MM.1S (cell line): ENCODE measurements around the gene SUFU.

Experiments used
- EZH2 ChIP-seq: fragments of 300-600 bp; sonication (generic); optimal IDR thresholded peaks from 2 replicates; pipeline ENCODE3; 2017; ENCODE audit warnings: low read depth, mild to moderate bottlenecking, antibody characterized with exemption, low read length, mixed read lengths
- EZH2phosphoT487 ChIP-seq: fragments of 300-600 bp; sonication (generic); IDR thresholded peaks from 2 replicates; pipeline ENCODE4 v1.6.1; 2018; ENCODE audit warnings: antibody characterized with exemption, low read length
- TF ChIP-seq, protein P1 (sequence below): fragments of 300-600 bp; sonication (generic); IDR thresholded peaks from 2 replicates; pipeline ENCODE4 v1.5.1; 2016; ENCODE audit warnings: antibody characterized with exemption, low read length, mixed read lengths

DNA sequence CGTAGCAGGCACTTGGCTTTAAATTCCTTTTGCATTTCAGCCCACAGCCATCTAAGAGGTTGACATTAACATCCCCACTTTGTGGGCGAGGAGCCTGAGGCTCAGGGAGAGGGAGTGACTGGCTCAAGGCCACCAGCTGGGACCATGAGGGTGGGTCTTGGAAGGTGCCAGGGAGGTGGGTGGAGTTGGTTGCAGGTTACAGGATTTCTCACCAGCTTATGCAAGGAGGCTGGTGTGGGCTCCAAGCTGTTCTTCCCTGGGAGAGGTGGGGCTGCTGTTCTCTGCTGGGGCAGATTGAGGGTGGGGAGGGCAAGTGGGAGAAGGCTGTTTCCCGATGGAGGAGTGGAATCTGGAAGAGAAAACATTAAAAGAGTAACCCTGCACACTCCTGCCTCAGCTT is 38.3 kb upstream of the SUFU start:
- TF ChIP-seq, protein P1, sequence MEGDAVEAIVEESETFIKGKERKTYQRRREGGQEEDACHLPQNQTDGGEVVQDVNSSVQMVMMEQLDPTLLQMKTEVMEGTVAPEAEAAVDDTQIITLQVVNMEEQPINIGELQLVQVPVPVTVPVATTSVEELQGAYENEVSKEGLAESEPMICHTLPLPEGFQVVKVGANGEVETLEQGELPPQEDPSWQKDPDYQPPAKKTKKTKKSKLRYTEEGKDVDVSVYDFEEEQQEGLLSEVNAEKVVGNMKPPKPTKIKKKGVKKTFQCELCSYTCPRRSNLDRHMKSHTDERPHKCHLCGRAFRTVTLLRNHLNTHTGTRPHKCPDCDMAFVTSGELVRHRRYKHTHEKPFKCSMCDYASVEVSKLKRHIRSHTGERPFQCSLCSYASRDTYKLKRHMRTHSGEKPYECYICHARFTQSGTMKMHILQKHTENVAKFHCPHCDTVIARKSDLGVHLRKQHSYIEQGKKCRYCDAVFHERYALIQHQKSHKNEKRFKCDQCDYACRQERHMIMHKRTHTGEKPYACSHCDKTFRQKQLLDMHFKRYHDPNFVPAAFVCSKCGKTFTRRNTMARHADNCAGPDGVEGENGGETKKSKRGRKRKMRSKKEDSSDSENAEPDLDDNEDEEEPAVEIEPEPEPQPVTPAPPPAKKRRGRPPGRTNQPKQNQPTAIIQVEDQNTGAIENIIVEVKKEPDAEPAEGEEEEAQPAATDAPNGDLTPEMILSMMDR = no peak
- TF ChIP-seq EZH2 (no peak), EZH2phosphoT487 (no peak)
